NK-92 (cell line): ENCODE measurements around the gene APOL1.
"Not testable (repeated sequence)": the region's sequence is repeated elsewhere in the genome, so short reads cannot be mapped to it uniquely, and the experiment has no call there.

ENCODE experiments used
- DNase-seq: peaks from one replicate; lab custom pipeline; 2025; ENCODE audit not compliant: unreplicated experiment; lab: John Stamatoyannopoulos, UW

The APOL1 gene

DNA sequence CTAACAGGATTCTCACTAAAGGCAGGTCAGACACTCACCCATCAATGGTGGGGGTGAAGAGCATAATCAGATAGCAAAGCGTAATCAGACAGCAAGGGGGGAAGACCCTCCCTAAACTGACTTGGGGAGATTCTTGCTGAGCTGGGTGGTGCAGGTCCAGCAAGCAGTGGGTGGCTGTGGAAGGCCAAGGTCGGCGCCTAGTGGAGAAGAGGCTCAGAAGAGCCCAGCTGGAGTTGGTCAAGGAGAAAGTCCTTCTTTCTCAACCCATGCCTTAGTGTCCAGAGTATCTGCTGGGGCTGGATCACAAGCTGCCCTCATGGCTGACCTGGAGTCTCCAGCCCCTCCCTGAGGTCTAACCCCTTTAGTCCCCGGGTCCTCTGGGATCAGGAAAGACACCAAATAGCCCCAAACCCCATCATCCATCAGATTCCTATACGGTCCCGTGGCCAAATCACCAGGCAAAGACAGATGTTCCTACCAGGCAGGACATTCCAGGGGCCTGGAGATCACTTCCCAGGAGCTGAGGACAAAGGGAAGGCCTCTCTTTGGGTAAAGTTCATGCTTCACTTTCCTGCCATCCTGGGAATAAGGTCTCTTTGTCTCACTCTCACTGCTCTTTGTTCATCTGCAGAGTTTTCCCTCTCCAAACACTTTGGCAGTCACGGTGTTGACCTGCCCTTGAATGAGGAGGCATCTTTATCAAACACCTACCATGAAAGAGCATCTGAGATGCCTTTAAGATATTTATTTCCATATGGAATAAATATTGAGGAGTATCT, 11.1 kb downstream of the APOL1 start:
- not testable (repeated sequence) for DNase-seq

- no peak for DNase-seq
These were observed 14.1 kb downstream of the APOL1 start for GRCh38 chr22:36267058-36267457.

- DNase-seq, result no peak
These were observed 15.1 kb downstream of the APOL1 start for GRCh38 chr22:36267896-36268485.

GRCh38 chr22:36271231-36271630, 18.3 kb downstream of the APOL1 start:
- DNase-seq, result not testable (repeated sequence)

GRCh38 chr22:36271951-36272350, 19.0 kb downstream of the APOL1 start:
- DNase-seq, result not testable (repeated sequence)

GRCh38 chr22:36274531-36274930, 21.6 kb downstream of the APOL1 start:
- no peak for DNase-seq

DNA sequence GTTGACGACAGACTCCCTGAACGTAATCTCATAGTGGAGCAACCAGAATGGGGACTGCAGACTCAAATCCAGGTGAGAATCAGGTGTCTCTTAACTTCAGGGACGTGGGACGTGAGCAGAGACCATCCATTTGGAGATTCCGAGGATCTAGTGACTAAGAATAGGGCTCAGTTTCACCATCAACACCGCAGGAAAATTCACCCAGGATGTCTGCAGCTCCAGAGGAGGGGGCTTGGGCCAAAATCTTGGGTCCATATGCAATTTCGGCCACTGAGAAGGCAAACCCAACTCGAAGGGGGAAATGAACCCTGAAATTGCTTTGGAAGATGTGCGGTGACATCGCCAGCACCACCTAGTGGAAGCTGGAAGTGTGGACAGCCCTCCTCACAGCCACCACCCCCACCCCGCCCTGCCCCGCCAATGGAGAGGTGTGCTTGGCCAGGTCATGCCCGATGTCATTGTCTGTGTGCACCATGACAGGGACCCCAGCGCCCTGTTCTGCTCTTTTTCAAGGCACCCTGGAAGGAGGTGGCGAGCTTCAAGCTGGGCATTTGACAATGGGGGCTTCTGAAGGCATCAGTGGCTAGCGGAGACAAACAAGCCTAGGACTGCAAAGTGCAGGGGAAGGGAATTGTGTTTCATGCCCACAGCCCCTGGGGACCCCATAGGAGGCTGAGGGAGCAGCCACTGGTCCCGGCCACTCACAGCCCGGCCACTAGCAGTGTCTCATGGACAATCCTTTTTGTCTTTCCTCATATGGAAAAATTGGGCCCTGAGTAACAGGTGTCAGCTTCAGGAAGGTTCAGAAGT, 24.8 kb downstream of the APOL1 start:
- DNase-seq, result no peak

GRCh38 chr22:36279219-36279666, 26.3 kb downstream of the APOL1 start:
- no peak for DNase-seq

DNA sequence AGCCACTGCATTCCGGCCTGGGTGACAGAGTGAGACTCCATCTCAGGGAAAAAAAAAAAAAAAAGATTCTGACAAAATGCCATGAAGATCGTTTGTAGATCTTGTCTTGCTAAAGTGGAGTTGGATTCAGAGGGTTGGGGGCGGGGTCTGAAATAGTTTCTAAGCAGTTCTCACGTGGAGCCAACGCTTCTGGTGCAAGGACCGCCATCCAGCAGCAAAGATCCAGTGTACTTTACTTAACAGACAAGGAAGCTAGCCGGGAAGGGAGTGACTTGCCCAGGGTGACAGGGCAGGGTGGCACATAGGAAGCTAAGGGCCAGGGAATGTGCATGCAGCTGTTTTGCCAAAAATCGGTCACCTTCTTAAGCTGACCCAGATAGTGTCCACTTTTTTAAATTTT, 27.4 kb downstream of the APOL1 start:
- no peak for DNase-seq

- no peak for DNase-seq
These were observed 28.9 kb downstream of the APOL1 start for GRCh38 chr22:36281781-36282327.

DNA sequence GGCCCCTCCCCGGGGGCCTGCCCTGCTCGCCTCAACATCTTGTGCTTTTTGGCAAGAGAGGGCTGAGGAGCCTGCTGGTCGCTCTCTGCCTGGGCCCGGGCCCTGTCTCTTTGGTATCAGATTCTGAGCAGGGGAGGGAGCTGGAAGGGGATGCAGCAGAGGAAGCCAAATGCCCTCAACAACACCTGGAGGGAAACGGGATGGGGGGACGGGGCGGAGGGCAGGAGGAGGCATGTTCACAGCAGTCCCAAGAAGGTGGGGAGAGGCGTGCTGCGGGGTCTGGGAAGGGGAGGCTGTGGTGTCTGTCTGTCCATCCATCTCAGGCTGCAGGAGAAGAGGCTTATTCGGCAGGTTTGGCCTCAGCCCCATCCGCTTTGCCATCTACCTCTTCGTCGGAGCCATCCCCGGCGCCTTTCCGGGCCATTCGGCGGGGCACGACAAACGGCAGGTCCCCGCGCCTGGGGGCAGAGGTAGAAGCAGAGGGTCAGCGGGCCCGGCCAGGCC, 29.4 kb downstream of the APOL1 start:
- no peak for DNase-seq

DNA sequence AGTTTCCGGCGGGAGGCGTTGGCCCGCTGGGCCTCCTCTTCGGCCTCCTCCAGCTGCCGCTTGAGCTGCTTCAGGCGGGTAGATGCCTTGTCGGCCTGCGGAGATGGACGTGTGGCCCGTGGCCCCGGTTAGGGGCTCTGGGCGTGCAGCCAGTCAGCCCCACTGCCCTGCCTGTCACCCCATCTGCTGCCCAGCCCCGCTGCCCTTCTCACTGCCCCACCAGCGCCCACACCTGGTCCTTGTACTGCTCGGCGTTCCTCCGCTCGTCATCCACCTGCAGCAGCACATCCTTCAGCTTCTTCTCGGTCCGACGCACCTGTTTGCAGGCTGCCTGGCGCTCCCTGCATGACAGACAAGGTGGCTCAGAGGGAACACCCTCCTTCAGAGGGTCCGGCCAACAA, 31.2 kb downstream of the APOL1 start:
- no peak for DNase-seq

DNA sequence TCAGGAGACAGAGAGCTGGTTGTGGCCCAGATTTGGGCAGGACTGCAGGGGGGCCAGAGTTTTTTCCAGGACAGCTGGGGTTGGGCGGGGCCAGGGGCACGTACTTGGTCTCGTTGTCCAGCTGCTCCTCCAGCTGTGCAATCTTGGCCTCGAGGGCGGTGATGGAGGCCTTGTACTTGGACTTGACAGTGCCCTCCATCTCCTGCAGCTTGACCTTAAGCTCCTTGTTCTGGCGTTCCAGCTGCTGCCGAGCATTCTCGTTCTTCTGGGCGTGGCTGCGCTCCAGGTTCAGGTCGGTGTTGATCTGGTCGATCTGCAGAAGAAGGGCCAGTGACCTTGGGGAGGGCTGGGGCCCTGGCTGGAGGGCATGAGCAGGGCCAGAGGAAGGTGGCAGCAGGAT, 32.1 kb downstream of the APOL1 start:
- DNase-seq, result no peak

DNA sequence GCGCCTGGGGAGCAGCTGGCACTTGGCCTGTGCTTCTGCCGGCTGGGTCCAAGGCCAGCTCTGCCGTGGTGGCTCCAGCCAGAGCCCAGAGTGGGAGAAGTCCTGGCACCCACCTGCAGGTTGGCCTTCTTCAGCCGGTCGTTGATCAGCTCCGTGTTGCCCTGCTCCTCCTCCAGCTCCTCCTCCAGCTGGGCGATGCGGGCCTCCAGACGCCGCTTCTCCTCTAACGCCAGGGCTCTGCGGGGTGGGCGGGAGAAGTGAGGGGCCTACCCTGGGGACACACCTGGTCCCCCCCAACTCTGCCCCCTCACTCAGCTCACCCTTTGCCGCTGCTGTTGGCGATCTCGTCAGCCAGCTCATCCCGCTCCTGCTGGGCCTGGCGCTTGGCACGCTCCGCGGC, 32.6 kb downstream of the APOL1 start:
- DNase-seq, result no peak

GRCh38 chr22:36286096-36286957, 33.4 kb downstream of the APOL1 start:
- no peak for DNase-seq

DNA sequence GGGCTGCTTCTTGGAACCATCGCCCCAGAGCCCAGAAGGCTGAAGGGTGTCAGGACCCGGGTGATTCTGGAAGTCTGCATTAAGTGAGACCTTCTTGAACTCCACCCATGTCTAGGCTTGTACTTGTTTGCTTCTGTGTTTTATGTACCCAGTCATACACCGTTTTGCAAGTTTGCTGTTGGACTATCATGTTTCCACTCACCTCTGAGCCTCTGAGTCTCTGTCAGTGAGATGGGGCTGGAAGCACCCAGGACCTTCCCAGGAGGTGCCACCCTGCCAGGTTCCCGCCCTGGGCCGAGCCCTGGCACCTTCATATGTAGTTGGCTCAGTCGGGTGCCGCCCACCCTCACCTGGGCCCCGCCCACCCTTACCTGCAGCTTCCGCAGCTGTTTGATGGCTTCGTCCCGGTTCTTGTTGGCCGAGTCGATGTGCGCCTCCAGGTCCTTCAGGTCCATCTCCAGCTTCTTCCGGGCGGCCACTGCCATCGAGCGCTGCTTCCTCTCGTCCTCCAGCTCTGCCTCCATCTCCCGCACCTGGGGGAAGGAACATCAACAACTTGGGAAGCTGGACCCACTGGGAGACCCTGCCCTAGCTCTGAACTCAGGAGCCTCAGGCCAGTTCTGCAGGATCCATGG, 35.1 kb downstream of the APOL1 start:
- no peak for DNase-seq

DNA sequence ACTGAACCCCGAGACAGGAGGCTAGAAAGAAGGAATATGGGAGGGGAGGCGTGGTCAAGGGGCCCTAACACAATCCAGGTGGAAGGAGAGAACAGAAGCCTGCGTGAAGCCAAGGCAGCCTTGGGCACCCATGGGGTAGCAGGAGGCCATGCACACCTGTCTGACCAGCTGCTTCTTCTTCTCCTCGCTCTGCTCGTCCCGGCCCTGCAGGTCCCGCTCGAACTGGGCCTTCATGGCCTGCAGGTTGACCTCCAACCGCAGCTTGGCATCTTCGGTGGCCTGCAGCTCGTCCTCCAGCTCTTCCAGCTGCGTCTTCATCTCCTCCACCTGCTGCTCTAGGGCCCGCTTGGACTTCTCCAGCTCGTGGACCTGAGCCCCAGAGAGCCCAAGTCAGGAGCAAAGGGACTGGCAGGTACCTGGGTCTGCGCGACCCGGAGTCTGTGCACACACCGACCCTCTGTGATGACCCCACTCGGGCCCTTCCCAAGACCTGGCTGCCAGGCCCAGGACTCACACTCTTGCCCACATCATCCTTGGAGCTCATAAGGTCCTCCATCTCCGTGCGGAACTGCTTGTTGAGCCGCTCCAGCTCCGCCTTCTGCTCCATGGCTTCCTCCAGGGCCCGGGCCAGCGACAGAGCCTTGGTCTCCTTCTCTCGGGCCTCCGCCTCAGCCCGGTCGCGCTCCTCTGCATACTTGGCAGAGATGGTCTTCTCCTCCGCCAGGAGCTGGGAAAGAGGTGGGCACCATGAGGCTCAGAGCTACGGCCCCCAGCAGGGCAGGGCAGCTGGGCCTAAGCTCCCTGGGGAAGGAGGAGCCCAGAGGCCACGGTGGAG, 35.9 kb downstream of the APOL1 start:
- no peak for DNase-seq

GRCh38 chr22:36289406-36289870, 36.5 kb downstream of the APOL1 start:
- no peak for DNase-seq

- DNase-seq, result not testable (repeated sequence)
These were observed 37.0 kb downstream of the APOL1 start for GRCh38 chr22:36289948-36290371.
